HG03095 (cell line): ENCODE results near the gene P2RX2.

ENCODE experiments used
- ATAC-seq: cut with Tn5 transposase; IDR thresholded peaks from one replicate; pipeline ENCODE4 v1.9.1; 2021; ENCODE audit warnings: moderate library complexity; ENCODE audit not compliant: unreplicated experiment

Gene P2RX2

DNA sequence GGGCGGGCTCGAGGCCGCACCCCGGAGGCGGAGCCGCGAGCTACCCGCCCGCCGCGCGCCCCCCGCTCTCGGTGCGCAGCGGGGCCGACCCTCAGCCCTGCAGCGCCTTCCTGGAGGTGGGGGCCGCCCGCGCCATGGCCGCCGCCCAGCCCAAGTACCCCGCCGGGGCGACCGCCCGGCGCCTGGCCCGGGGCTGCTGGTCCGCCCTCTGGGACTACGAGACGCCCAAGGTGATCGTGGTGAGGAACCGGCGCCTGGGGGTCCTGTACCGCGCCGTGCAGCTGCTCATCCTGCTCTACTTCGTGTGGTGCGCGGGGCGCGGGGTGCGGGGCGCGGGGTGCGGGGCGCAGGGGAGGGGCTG is at the start of gene P2RX2:
P2RX2 (plus strand) TSS at position 94 of the 361 bp plus-strand sequence; CDS start at position 135, 41 bp downstream.
- ATAC-seq, result no peak

DNA sequence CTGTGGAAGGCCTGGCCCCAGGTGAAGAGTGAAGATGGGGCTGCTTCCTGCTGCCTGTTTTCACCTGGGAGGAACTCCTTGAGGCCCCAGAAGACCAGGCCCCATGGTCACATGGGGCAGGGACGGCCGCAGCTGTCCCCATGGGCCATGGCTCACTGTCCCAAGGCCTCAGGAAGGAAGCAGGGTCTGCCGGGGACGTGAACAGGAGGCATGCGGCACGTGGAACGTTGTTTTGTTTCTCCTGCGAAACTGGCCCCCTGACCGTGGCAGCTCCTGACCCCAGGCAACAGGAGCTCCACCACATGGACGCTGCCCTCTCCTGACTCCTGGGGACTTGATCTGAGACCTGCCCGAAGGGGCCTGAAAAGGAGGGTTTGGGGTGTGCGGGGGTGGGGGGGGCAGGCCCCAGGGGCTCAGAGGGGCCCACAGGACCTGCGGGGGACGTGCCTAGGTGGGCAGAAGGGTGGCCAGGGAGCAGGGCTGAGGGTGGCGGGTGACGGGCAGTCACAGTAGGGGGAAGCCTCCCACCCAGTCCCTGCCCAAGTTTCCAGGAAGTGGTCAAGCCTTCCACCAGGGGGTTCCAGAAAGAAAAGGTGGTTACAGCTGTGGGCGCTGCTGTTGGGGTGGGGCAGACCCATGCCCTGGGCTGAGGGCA is 49.6 kb upstream of the P2RX2 start:
- ATAC-seq, result no peak

DNA sequence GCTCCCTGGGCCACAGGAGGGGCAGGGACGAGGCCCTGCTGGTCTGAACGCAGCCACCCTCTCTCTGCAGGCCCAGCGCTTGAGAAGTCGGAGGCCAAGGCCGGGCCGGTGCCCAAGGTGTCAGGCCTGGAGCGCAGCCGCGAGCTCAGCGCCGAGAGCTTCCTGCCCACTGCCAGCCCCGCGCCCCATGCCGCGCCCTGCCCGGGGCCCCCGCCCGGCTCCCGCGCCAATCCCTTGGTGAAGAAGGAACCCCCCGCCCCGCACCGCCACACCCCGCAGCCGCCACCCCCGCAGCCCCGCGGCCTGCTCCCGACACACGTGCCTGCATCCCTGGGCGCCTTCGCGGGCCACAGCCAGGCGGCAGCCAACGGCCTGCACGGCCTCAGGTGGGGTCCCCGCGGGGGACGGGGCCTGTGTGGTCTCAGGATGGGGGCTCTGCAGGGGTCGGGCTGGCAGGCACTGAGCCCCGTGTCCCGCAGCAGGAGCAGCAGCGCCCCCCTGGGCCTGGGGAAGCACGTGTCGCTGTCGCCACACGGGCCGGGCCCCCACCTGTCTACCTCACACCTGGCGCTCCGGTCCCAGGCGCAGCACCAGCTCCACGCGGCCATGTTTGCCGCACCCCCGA is 48.6 kb upstream of the P2RX2 start:
- no peak for ATAC-seq

DNA sequence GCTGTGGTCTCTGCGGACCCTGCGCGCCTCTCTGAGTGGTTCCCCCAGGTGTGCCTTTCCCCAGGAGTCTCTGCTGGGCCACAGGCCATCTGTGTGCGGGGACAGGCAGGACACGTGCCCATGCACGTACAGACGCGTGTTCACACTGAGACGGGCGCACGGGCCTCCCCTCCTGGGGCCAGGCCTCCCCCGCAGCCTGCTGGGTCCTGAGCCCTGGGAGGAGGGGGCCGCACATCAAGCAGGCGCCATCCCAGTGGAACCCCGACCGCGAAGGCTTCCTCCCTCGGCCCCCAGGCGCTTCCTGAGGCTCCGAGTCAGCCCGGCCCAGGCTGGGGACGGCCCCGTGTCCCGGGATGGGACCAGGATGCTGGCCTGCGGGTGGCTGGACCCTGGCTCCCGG is 47.9 kb upstream of the P2RX2 start:
- no peak for ATAC-seq

DNA sequence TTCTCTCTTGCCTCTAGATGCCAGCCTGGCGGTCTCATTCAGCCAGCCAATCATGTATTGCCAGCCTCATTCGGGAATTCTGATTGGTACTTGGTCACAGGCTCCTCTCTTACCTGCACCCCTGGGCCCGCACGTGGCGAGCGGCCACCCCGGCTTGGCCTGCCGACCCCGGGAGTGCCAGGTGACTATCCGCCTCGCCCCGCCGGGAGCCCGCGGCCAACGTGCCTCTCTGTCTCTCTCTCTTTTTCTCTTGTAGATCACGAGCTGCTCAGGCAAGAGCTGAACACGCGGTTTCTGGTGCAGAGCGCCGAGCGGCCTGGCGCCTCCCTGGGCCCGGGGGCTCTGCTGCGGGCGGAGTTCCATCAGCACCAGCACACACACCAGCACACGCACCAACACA is 47.5 kb upstream of the P2RX2 start:
- ATAC-seq, result no peak

DNA sequence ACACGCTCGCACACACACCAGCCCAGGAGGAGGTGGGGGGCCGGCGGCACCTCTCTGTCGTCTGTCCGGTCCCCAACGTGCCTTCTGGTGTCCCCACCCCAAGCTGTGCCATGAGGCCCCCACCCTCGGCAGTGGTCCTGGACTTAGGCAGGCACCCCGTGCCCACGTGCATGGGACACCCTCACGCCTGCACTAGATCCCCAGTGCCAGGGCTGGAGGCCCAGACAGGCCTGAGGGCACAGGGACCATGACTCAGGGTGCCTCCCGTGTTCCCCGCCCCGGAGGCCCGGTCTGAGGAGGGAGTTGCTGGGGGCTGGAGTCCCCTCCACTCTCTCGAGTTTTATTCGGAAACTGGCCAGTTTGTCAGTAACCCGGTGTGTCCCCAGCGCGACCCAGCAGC is 47.0 kb upstream of the P2RX2 start:
- no peak for ATAC-seq

DNA sequence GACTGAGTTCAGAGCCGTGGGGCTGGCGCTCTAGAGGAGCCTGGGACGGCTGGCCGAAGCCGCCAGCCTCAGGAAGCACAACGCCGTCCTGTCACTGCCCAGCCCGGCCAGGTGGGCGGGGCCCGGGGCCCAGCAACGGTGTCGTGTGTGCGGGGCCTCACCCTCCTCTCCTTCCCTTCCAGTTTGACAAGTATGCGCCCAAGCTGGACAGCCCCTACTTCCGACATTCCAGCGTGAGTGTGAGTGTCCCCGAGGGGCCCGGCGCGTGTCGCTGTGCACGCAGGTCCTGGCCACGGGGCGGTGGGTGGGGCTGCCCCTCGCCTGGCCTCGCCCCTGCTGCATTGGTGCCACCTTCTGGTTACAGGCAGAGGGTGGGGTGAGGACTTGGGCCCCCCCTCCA is 46.5 kb upstream of the P2RX2 start:
- ATAC-seq, result no peak

DNA sequence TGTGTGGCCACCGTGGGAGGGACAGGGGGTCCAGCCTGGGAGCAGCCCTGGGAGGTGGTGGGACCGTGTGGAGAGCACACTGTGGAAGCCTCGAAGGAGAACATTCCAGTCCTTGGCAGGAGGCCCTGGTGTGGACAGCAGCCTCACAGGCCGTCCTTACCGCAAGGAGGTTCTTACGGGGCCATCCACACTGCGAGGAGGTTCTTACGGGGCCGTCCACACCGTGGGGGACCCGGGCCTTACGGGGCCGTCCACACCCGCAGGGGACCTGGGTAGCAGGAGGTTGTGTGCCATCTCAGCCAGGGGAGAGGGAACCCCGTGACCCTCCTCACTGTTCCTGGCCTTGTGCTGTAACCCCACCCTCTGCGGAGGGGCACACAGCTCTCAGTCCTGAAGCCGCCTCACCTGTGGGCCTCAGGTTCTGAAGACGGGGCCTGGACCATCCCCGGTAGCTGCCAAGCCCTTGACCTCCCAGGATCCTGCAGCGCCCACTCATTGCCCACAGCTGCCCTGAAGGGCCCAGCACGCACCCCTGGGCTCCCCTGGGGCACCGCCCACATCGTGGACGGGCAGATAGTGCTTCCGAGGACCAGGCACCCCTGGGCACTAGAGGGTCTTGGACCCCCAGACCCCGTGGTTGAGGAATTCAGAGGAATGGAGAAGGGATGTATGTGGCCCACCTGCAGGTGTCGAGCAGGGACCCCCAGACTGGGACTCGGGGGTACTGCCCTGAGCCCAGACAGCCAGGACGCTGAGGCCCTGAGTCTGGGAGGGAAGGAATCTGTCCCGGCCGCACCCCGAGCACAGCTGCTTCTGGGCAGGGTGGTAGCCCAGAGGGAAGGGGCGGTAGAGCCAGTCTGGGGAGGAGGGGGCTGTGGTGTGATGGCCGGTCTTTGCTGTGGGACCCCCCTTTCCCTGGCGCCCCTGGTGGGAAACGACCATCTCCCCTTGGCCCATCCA is 45.5 kb upstream of the P2RX2 start:
- ATAC-seq, result no peak

DNA sequence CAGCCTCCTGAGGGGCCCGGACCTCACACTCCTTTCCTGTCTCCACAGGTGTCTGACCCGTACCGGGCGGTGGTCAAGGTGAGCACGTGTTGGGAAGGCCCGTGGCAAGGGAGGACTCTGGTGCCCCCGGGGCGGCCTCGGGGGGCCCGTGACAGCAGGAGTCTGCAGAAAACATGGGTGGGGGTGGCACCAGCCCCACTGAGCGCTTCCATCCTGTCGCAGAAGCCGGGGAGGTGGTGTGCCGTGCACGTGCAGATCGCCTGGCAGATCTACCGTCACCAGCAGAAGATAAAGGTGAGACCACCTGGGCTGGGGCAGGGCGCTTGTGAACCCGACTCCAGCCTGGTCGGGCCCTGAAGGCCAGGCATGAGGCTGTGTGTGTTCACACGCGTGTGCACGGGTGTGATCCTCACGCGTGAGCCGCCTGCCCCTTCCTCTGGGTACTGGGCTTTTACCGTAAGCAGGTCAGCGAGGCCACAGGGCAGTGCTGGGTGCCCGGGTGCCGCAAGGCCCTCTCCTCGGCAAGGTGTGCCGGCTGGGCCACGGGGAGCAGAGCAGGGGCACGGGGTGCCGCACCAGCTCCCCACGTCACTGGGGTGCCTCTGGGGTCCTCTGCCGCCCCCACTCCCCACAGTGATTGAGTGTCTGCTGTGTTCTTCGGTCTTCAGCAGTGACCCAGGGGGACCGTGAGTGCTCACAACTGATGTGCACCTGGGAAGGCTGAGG is 44.1 kb upstream of the P2RX2 start:
- ATAC-seq, result no peak

DNA sequence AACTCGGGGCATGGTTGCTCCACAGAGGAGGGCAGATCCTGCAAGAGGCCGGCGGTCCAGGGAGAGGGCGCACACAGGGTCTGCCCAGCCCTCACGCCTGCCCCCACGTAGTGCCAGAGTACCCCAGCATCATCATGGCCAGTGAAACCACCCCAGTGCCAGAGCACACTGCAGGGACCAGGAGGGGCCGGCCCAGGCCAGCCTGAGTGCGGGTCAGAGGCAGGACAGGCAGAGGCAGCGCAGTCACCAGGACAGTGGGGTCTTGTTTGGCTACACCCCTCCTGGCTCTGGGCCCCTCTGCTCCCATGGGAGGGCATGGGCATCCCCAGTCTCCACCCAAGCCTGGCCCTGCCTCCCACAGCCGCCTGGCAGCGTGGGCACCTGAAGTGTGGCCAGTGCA is 42.9 kb upstream of the P2RX2 start:
- ATAC-seq, result no peak

DNA sequence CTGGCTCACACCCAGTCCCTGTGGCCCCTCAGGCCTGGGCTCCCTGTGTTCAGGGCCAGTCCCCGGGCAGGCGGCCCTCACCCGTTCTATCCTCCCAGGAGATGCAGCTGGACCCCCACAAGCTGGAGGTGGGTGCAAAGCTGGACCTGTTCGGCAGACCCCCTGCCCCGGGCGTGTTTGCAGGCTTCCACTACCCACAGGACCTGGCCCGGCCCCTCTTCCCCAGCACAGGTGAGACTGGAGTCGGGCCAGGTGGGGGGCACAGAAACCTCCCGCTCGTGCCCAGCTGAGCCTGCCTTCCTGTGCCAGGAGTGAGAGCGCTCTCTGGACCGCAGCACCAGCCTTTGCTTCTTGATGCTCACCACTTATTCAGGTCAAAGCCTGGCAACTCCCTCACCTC is 41.9 kb upstream of the P2RX2 start:
- no peak for ATAC-seq

DNA sequence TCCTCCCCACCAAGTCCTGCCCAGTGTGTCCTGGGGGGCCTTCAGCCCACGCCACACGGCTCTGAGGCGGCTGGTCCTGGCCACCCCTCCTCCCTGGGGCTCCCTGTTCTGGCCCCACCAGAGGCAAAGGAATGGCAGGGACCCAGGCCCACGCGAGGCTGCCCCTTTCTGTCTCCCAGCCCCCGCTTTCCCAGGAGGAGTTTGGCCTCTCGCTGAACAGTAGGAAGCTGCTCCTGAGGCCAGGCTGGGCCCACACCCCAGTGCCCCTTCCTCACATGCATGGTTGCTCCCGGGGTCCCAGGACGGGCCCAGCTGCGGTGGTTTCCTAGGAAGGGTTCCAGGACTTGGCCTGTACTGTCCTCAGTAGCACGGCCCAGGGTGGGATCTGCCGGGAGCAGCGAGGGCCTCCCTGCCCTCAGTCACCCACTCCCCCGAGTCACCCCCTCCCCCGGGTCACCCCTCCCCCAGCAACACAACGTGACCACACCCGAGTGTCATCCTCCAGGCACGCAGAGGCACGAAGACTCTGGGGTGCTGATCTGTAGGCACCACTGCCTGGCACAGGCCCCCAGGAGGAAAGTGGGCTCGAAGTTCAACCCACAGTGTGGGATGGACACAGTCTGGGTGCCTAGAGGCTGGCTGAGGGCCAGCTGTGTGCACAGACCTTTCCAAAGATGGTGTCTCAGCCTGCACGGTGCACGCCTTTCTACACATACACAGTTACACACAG is 41.2 kb upstream of the P2RX2 start:
- no peak for ATAC-seq

DNA sequence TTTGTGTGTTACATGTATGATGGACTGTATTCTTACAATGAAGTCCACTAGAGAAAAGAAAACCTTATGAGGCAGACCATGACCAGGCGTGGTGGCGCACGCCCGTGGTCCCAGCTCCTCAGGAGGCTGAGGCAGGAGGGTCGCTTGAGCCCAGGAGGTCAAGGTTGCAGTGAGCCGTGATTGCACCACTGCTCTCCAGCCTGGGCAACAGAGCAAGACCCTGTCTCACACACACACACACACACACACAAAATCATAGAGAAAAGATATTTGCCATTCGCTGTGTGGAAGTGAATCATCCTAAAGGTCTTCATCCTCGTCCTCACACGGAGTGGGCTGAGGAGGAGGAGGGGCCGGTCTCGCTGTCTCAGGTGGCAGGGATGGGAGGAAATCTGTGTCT is 40.5 kb upstream of the P2RX2 start:
- no peak for ATAC-seq

DNA sequence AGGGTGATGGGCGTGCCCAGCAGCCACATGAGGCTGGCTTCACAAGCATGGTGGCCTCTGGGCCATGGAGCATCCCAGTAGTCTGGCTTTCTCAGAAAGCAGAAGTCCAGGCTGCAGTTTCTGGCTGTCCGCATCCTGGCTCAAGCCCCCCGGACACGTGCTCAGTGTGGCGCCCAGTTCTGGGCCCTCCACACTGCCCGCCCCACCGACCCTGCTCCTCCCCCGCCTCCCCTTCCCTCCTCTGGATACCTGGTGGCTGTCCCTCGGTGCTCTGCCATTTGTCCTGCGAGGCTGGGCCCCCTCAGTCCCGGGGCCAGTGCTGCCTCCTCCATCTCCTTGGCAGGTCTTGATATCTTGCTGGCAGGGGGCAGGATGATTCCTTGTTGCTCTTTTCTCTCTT is 39.8 kb upstream of the P2RX2 start:
- ATAC-seq, result no peak

DNA sequence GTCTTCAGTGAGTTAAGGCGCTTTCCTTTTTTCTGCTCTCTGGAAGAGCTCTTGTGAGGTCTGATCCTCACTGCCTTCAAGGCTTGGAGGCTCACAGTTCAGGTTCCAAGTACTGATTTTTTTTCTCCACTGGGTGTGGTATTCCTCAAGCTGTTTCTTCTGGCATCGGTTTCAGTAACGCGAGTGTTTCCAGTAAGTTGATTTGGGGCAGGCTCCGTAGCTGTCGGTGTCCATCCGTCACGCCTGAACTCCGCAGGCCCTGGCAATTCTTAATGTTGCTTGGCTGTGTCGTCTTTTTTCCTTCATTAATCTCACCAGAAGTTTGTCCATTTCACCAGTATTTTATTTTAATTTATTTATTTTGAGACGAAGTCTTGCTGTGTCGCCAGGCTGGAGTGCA is 38.8 kb upstream of the P2RX2 start:
- ATAC-seq, result no peak

DNA sequence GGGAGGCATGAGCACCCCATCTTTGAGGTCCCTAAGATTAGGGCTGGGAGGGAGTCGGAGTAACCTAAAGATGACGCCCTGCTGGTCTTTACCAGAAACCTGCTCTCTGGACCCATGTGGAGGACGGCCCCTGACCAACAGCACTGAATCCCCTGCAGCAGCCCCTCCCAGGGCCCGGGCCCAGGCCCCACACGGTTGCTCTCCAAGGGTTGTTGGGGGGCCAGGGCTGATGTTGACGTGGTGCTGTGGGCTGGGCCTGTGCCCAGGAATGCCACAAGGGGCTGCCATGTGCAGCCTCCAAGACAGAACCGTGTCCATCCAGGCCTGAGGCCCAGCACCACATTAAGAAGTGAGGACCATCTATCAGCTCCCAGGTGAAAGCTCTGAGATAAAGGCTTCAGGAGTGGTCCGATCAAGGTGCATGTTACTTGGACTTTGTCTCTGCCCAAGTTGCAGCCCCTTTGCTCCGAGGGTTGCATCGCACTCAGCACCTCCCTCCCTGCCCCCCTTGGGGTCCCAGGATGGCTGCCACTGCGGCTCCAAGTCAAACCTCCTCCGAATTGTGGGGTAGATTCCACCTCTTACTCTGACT is 37.8 kb upstream of the P2RX2 start:
- ATAC-seq, result no peak

DNA sequence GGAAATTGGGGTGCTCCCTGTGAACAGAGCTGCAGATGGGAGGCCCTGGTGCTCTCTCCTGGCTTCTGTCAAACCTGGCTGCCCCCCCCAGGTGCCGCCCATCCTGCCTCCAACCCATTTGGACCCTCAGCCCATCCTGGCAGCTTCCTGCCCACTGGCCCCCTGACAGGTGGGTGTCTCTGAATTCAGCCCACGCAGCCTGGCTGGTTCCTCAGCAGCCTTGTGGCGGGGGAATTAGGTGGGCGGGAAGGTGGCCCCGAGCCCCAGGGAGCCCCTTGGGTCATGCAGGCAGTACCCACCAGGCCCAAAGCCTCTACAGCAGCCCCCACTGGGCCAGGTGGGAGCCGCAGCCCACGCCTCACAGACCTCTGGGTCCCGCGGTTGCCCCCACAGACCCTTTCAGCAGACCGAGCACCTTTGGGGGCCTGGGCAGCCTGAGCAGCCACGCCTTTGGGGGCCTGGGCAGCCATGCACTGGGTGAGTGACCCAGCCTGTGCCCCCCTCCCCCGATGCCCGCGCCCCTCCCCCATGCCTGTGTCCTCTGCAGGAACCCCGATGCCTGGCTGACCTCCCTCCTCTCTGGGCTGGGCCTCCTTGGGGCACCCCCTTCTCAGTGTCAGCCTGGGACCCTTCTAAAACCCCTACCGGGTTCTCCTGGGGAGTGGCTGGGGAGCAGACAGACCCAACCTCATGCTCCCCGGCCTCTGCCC is 37.1 kb upstream of the P2RX2 start:
- ATAC-seq, result no peak

DNA sequence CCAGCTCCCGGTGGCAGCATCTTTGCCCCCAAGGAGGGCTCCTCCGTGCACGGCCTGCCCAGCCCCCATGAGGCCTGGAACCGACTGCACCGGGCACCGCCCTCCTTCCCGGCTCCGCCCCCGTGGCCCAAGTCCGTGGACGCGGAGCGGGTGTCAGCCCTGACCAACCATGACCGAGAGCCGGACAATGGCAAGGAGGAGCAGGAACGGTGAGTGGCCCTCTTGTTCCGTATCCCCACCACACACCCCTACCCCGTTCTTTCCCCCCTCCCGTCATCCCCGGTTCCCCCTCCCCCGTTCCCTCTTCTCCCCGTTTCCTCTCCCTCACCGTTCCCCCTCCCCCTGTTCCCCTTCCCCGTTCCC is 36.5 kb upstream of the P2RX2 start:
- no peak for ATAC-seq

DNA sequence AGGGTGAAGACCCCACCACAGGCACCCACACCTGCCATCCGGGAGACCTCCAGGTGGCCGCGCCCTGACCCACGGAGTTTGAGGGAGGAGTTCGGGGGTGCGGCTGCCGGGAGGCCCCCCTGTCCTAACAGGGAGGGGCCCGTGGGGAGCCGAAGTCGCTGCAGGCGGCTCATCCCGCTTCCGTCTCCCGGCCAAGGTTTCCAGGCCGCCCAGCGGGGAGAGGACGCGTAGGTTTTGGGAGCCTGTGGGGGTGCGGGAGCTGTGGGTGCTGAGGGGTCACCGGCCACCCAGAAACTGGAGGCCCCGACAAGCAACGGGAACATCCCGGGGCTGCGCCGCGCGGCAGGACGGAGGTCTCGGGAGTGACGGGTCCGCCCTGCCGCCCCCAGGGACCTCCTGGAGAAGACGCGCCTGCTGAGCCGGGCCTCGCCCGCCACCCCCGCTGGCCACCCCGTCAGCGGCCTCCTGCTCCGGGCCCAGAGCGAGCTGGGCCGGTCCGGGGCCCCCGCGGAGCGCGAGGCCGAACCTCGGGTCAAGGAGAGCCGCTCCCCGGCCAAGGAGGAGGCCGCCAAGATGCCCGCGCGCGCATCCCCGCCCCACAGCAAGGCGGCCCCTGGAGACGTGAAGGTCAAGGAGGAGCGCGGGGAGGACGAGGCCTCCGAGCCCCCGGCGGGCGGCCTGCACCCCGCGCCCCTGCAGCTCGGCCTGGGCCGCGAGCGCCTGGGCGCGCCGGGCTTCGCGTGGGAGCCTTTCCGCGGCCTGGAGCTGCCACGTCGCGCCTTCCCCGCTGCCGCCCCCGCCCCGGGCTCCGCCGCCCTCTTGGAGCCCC is 35.8 kb upstream of the P2RX2 start:
- no peak for ATAC-seq
